Neural progenitor cell (in vitro differentiated cells): ENCODE results near the gene SERGEF. TPM values are rescaled to one million over a fixed set of nuclear protein-coding genes. Genes with fewer than 3 reads are reported as not detected.

Experiments used
- DNase-seq: peaks from one replicate; pipeline ENCODE4 v3.0.0-alpha.2; 2016; ENCODE audit warnings: low spot score
- H2AFZ ChIP-seq: fragments of 200-600 bp; sonication (generic); replicated peaks from 2 replicates; pipeline ENCODE4 v1.6.1; 2016; ENCODE audit warnings: antibody characterized with exemption
- H3F3A ChIP-seq: fragments of 200-600 bp; sonication (generic); 2 replicates; pipeline ENCODE4 v1.6.1; 2016; ENCODE audit warnings: antibody characterized with exemption, low read depth
- H3K27ac ChIP-seq: fragments of 200-600 bp; sonication (generic); 2 replicates; pipeline ENCODE4 v1.5.1; 2016; ENCODE audit warnings: mild to moderate bottlenecking
- H3K27me3 ChIP-seq: fragments of 200-600 bp; sonication (generic); 2 replicates; pipeline ENCODE4 v1.6.1; 2016; ENCODE audit warnings: mild to moderate bottlenecking, moderate library complexity
- H3K36me3 ChIP-seq: fragments of 200-600 bp; sonication (generic); 2 replicates; pipeline ENCODE4 v1.5.1; 2016
- H3K4me1 ChIP-seq: fragments of 200-600 bp; sonication (generic); 2 replicates; pipeline ENCODE4 v1.6.1; 2016; ENCODE audit warnings: mixed run types
- H3K4me2 ChIP-seq: fragments of 200-600 bp; sonication (generic); 2 replicates; pipeline ENCODE4 v1.6.1; 2016
- H3K4me3 ChIP-seq: fragments of 200-600 bp; sonication (generic); 2 replicates; pipeline ENCODE4 v1.5.1; 2016
- H3K79me2 ChIP-seq: fragments of 200-600 bp; sonication (generic); 2 replicates; pipeline ENCODE4 v1.6.1; 2016; ENCODE audit warnings: low read depth
- H3K9ac ChIP-seq: fragments of 200-600 bp; sonication (generic); 2 replicates; pipeline ENCODE4 v1.6.1; 2016
- H3K9me3 ChIP-seq: fragments of 200-600 bp; sonication (generic); 2 replicates; pipeline ENCODE4 v1.5.1; 2016; ENCODE audit warnings: low read depth
- H4K20me1 ChIP-seq: fragments of 200-600 bp; sonication (generic); 2 replicates; pipeline ENCODE4 v1.6.1; 2016; ENCODE audit warnings: low read depth
- H3K27ac Mint-ChIP-seq: 3 replicates; pipeline ENCODE4 v1.8.0; 2021; ENCODE audit warnings: mixed read lengths
- H3K27me3 Mint-ChIP-seq: 2 replicates; pipeline ENCODE4 v1.8.0; 2022; ENCODE audit warnings: low read depth, mild to moderate bottlenecking, inconsistent platforms, moderate library complexity, mixed read lengths; ENCODE audit not compliant: insufficient read depth
- H3K36me3 Mint-ChIP-seq: 3 replicates; pipeline ENCODE4 v1.8.0; 2021; ENCODE audit warnings: mixed read lengths
- H3K4me1 Mint-ChIP-seq: 3 replicates; pipeline ENCODE4 v1.8.0; 2021; ENCODE audit warnings: mixed read lengths
- H3K4me3 Mint-ChIP-seq: 3 replicates; pipeline ENCODE4 v1.8.0; 2021; ENCODE audit warnings: mild to moderate bottlenecking, moderate library complexity, mixed read lengths
- H3K9me3 Mint-ChIP-seq: 3 replicates; pipeline ENCODE4 v1.8.0; 2020; ENCODE audit warnings: mixed read lengths
- CTCF ChIP-seq: fragments of 200-600 bp; sonication (generic); IDR thresholded peaks from 2 replicates; pipeline ENCODE4 v1.5.1; 2017; ENCODE audit warnings: antibody characterized with exemption, mild to moderate bottlenecking
- EZH2 ChIP-seq: fragments of 200-600 bp; sonication (generic); IDR thresholded peaks from 2 replicates; pipeline ENCODE4 v1.6.1; 2017; ENCODE audit warnings: antibody characterized with exemption, mild to moderate bottlenecking, moderate library complexity
- EZH2phosphoT487 ChIP-seq: fragments of 200-600 bp; sonication (generic); IDR thresholded peaks from 2 replicates; pipeline ENCODE4 v1.6.1; 2017; ENCODE audit warnings: antibody characterized with exemption
- total RNA-seq: library from RNA; depleted of rRNA; stranded (reverse); fragments of >200 nt; gene quantifications from 2 replicates; pipeline ENCODE4 v1.2.3, GENCODE V29; 2015; ENCODE audit warnings: low replicate concordance

SERGEF gene
- total RNA-seq, 1 donor from 2014 or later = 35.1 TPM

- no peak overlapping the region for H3K9ac ChIP-seq
- no peaks in the 10 kb centered on the region for H4K20me1 ChIP-seq
- no peaks in the 10 kb centered on the region for H3F3A ChIP-seq
- Mint-ChIP-seq H3K9me3 (peaks cover 2% of the 10 kb centered on the region), H3K27me3 (peaks cover 3% of the 10 kb centered on the region), H3K4me1 (no peaks in the 10 kb centered on the region), H3K36me3 (no peaks in the 10 kb centered on the region), H3K4me3 (no peak overlapping the region), H3K27ac (no peak overlapping the region)
- DNase-seq = no peak
- H3K9me3 ChIP-seq = no peaks in the 10 kb centered on the region
- no peak overlapping the region for H2AFZ ChIP-seq
- no peaks in the 10 kb centered on the region for H3K79me2 ChIP-seq
- no peak for TF ChIP-seq EZH2
- no peak for TF ChIP-seq CTCF
- TF ChIP-seq EZH2phosphoT487 = no peak
- H3K27me3 ChIP-seq = peaks cover 29% of the 10 kb centered on the region
- H3K36me3 ChIP-seq = no peaks in the 10 kb centered on the region
- no peak overlapping the region for H3K4me3 ChIP-seq
- H3K4me2 ChIP-seq = no peak overlapping the region
- no peak overlapping the region for H3K27ac ChIP-seq
- H3K4me1 ChIP-seq = no peaks in the 10 kb centered on the region
These were observed 259.2 kb downstream of the SERGEF start for GRCh38 chr11:17753641-17754040.

- no peaks in the 10 kb centered on the region for H3K79me2 ChIP-seq
- no peaks in the 10 kb centered on the region for H4K20me1 ChIP-seq
- no peak overlapping the region for H3K27ac ChIP-seq
- no peaks in the 10 kb centered on the region for H3K4me1 ChIP-seq
- H3K36me3 ChIP-seq = no peaks in the 10 kb centered on the region
- no peaks in the 10 kb centered on the region for H3K9me3 ChIP-seq
- peaks cover 24% of the 10 kb centered on the region for H3K27me3 ChIP-seq
- Mint-ChIP-seq H3K9me3 (no peaks in the 10 kb centered on the region), H3K27ac (no peak overlapping the region), H3K36me3 (no peaks in the 10 kb centered on the region), H3K4me1 (no peaks in the 10 kb centered on the region), H3K4me3 (no peak overlapping the region), H3K27me3 (peaks cover 3% of the 10 kb centered on the region)
- no peaks in the 10 kb centered on the region for H3F3A ChIP-seq
- H2AFZ ChIP-seq = no peak overlapping the region
- DNase-seq = no peak
- H3K4me2 ChIP-seq = no peak overlapping the region
- TF ChIP-seq CTCF (no peak), EZH2 (no peak), EZH2phosphoT487 (no peak)
- no peak overlapping the region for H3K4me3 ChIP-seq
- H3K9ac ChIP-seq = no peak overlapping the region
These were observed 259.7 kb downstream of the SERGEF start for GRCh38 chr11:17753153-17753552.

GRCh38 chr11:17752144-17752543, 260.7 kb downstream of the SERGEF start:
- H3K4me1 ChIP-seq = no peaks in the 10 kb centered on the region
- no peaks in the 10 kb centered on the region for H3K36me3 Mint-ChIP-seq
- no peak for DNase-seq
- peaks cover 14% of the 10 kb centered on the region for H3K27me3 ChIP-seq
- H3K27me3 Mint-ChIP-seq = peaks cover 3% of the 10 kb centered on the region
- TF ChIP-seq EZH2 = no peak
- no peak for TF ChIP-seq CTCF
- no peak for TF ChIP-seq EZH2phosphoT487
- H3F3A ChIP-seq = no peaks in the 10 kb centered on the region
- H2AFZ ChIP-seq = no peak overlapping the region
- no peak overlapping the region for H3K27ac ChIP-seq
- no peaks in the 10 kb centered on the region for H3K9me3 ChIP-seq
- H3K4me3 Mint-ChIP-seq = no peak overlapping the region
- H3K4me3 ChIP-seq = no peak overlapping the region
- no peak overlapping the region for H3K27ac Mint-ChIP-seq
- no peaks in the 10 kb centered on the region for H4K20me1 ChIP-seq
- no peaks in the 10 kb centered on the region for H3K9me3 Mint-ChIP-seq
- no peak overlapping the region for H3K9ac ChIP-seq
- no peaks in the 10 kb centered on the region for H3K4me1 Mint-ChIP-seq
- H3K36me3 ChIP-seq = no peaks in the 10 kb centered on the region
- H3K4me2 ChIP-seq = no peak overlapping the region
- no peaks in the 10 kb centered on the region for H3K79me2 ChIP-seq

GRCh38 chr11:17751558-17751957, 261.3 kb downstream of the SERGEF start:
- Histone ChIP-seq H3F3A (no peaks in the 10 kb centered on the region), H3K4me3 (no peak overlapping the region), H3K27me3 (peaks cover 13% of the 10 kb centered on the region), H3K27ac (no peak overlapping the region), H3K4me2 (no peak overlapping the region), H3K36me3 (no peaks in the 10 kb centered on the region), H3K4me1 (no peaks in the 10 kb centered on the region), H3K9ac (no peak overlapping the region), H2AFZ (no peak overlapping the region), H4K20me1 (no peaks in the 10 kb centered on the region), H3K79me2 (no peaks in the 10 kb centered on the region), H3K9me3 (no peaks in the 10 kb centered on the region)
- DNase-seq = no peak
- TF ChIP-seq EZH2phosphoT487 (no peak), EZH2 (no peak), CTCF (no peak)
- Mint-ChIP-seq H3K27me3 (peaks cover 3% of the 10 kb centered on the region), H3K4me1 (no peaks in the 10 kb centered on the region), H3K27ac (no peak overlapping the region), H3K36me3 (no peaks in the 10 kb centered on the region), H3K4me3 (no peak overlapping the region), H3K9me3 (no peaks in the 10 kb centered on the region)
